Measurements from ENCODE around the gene MBOAT7. TPM values are rescaled to one million over a fixed set of nuclear protein-coding genes. Genes with fewer than 3 reads are reported as not detected.
"Not testable (repeated sequence)": the region's sequence is repeated elsewhere in the genome, so short reads cannot be mapped to it uniquely, and the experiment has no call there.

The MBOAT7 gene
- total RNA-seq, 2 experiments from 2014 or later = 56.9 to 58.8 TPM

GRCh38 chr19:54171736-54172431, 17.5 kb downstream of the MBOAT7 start:
- not testable (repeated sequence) for H3K9me3 Mint-ChIP-seq (ENCODE audit: insufficient read depth); H3K36me3 Mint-ChIP-seq (ENCODE audit: low read depth); H3K27me3 Mint-ChIP-seq (ENCODE audit: low read depth); ATAC-seq; H3K27ac Mint-ChIP-seq; DNase-seq; H3K4me3 Mint-ChIP-seq
- CTCF ChIA-PET = interaction anchor here (0.9 to 2.1 kb wide), 3 partner anchors 13 to 94 kb away, joined by 3 to 7 read pairs (median 4); partner anchors contain the start of genes LENG1 and MBOAT7
- peaks cover 11% of the 10 kb centered on the region for H3K4me1 Mint-ChIP-seq (ENCODE audit: low read depth)
- POLR2A ChIA-PET = interaction anchor here (1.1 to 1.9 kb wide), 2 partner anchors 18 to 29 kb away, joined by 3 to 7 read pairs; partner anchors contain the start of genes MBOAT7 and RPS9

GRCh38 chr19:54169149-54169740, 20.1 kb downstream of the MBOAT7 start:
- no peaks in the 10 kb centered on the region for H3K9me3 Mint-ChIP-seq (ENCODE audit: insufficient read depth)
- H3K27ac Mint-ChIP-seq = no peak overlapping the region
- no peaks in the 10 kb centered on the region for H3K36me3 Mint-ChIP-seq (ENCODE audit: low read depth)
- H3K27me3 Mint-ChIP-seq (ENCODE audit: low read depth) = no peaks in the 10 kb centered on the region
- POLR2A ChIA-PET = interaction anchor here (1.0 kb wide), 1 partner anchor 10 kb away, joined by 3 read pairs; the partner anchor contains the start of gene LENG1
- DNase-seq (no peak), ATAC-seq (no peak)
- H3K4me3 Mint-ChIP-seq = no peak overlapping the region
- peaks cover 17% of the 10 kb centered on the region for H3K4me1 Mint-ChIP-seq (ENCODE audit: low read depth)
- CTCF ChIA-PET = interaction anchor here (0.8 to 3.0 kb wide), 7 partner anchors 17 to 97 kb away, joined by 3 to 22 read pairs (median 4); partner anchors contain the start of gene MBOAT7

- Mint-ChIP-seq H3K27ac (no peak overlapping the region), H3K27me3 (ENCODE audit: low read depth) (no peaks in the 10 kb centered on the region), H3K4me1 (ENCODE audit: low read depth) (peaks cover 21% of the 10 kb centered on the region), H3K4me3 (no peak overlapping the region), H3K36me3 (ENCODE audit: low read depth) (no peaks in the 10 kb centered on the region), H3K9me3 (ENCODE audit: insufficient read depth) (no peaks in the 10 kb centered on the region)
- DNase-seq (peak; percentile 93), ATAC-seq (peak; percentile 89)
- ChIA-PET CTCF (interaction anchor here (1.0 to 3.0 kb wide), 7 partner anchors 10 to 220 kb away, joined by 3 to 22 read pairs (median 5); partner anchors contain the start of gene MBOAT7), POLR2A (interaction anchor here (0.6 to 1.1 kb wide), 3 partner anchors 9 to 281 kb away, joined by 3 to 6 read pairs (median 4); partner anchors contain the start of genes LENG1, LENG8 and MBOAT7)
Measured at GRCh38 chr19:54168174-54168917, 21.0 kb downstream of the MBOAT7 start.

- POLR2A ChIA-PET = interaction anchor here (0.6 kb wide), 1 partner anchor 175 kb away, joined by 5 read pairs; no protein-coding TSS in a partner anchor
- DNase-seq (no peak), ATAC-seq (no peak)
- CTCF ChIA-PET = interaction anchor here (3.3 kb wide), 1 partner anchor 24 kb away, joined by 11 read pairs; the partner anchor contains the start of gene MBOAT7
- Mint-ChIP-seq H3K9me3 (ENCODE audit: insufficient read depth) (no peaks in the 10 kb centered on the region), H3K27me3 (ENCODE audit: low read depth) (peaks cover 2% of the 10 kb centered on the region), H3K27ac (no peak overlapping the region), H3K36me3 (ENCODE audit: low read depth) (no peaks in the 10 kb centered on the region), H3K4me1 (ENCODE audit: low read depth) (peaks cover 44% of the 10 kb centered on the region), H3K4me3 (no peak overlapping the region)
Measured at GRCh38 chr19:54165222-54165621, 24.2 kb downstream of the MBOAT7 start.

DNA sequence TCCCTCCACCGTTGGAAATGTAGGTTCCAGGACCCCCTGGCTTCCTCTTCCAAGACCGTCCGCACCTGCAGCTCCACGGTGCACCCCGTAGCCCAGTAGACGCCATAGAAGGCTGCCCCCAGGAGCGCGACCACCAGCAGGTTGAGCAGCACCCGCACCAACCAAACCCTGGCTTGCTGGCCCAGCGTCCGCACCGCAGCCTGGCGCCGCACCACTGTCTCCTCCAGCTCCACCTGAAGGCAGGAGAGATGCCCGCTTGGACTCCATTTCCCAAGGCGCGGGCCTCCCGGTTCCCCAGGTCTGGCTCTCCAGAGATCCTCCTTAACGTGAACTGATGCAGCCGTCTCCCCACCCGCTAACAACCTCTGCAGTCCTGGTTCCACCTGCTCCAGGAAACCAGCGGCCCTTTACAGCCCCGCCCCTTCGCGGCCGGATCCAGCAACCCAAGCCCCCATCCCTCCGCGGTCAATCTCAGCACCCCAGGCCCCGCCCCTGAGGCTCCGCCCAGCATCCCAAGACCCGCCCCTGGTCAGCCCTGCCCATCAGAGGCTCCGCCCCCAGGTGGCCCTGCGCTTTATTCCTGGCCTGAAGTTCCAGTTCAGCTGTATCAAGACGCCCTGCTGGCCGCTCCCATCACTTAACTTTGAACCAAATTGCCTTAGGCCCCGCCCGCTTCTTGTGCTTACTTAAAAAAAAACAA, 24.9 kb downstream of the MBOAT7 start:
- Mint-ChIP-seq H3K4me1 (ENCODE audit: low read depth) (peaks cover 48% of the 10 kb centered on the region), H3K27ac (no peak overlapping the region), H3K36me3 (ENCODE audit: low read depth) (peaks cover under 1% of the 10 kb centered on the region), H3K9me3 (ENCODE audit: insufficient read depth) (no peaks in the 10 kb centered on the region), H3K27me3 (ENCODE audit: low read depth) (peaks cover 2% of the 10 kb centered on the region), H3K4me3 (peak overlapping the region; percentile 70)
- ATAC-seq (no peak), DNase-seq (peak; percentile 77)
- POLR2A ChIA-PET = interaction anchor here (0.6 to 1.3 kb wide), 2 partner anchors 27 to 176 kb away, joined by 4 to 5 read pairs; no protein-coding TSS in a partner anchor
- CTCF ChIA-PET = interaction anchor here (0.7 to 3.3 kb wide), 2 partner anchors 25 kb away, joined by 3 to 11 read pairs; partner anchors contain the start of gene MBOAT7

GRCh38 chr19:54162884-54163283, 26.5 kb downstream of the MBOAT7 start:
- POLR2A ChIA-PET = interaction anchor here (0.7 to 1.3 kb wide), 4 partner anchors 26 to 38 kb away, joined by 3 to 5 read pairs (median 4); partner anchors contain the start of genes MBOAT7 and RPS9
- CTCF ChIA-PET = no interaction called here

GRCh38 chr19:54162241-54162805, 27.1 kb downstream of the MBOAT7 start:
- CTCF ChIA-PET = no interaction called here
- DNase-seq (peak; percentile 86), ATAC-seq (peak; percentile 3)
- Mint-ChIP-seq H3K36me3 (ENCODE audit: low read depth) (peaks cover 15% of the 10 kb centered on the region), H3K9me3 (ENCODE audit: insufficient read depth) (no peaks in the 10 kb centered on the region), H3K27ac (peak overlapping the region; percentile 31), H3K4me1 (ENCODE audit: low read depth) (peaks cover 53% of the 10 kb centered on the region), H3K4me3 (peak overlapping the region; percentile 70), H3K27me3 (ENCODE audit: low read depth) (peaks cover 2% of the 10 kb centered on the region)
- POLR2A ChIA-PET = interaction anchor here (1.1 to 1.3 kb wide), 2 partner anchors 26 to 27 kb away, joined by 3 to 5 read pairs; partner anchors contain the start of gene MBOAT7

More at GRCh38 chr19:54162884-54163283, 26.5 kb downstream of the MBOAT7 start:
- Mint-ChIP-seq H3K27me3 (ENCODE audit: low read depth) (peaks cover 2% of the 10 kb centered on the region), H3K36me3 (ENCODE audit: low read depth) (peaks cover 10% of the 10 kb centered on the region), H3K4me3 (peak overlapping the region; percentile 70), H3K4me1 (ENCODE audit: low read depth) (peaks cover 51% of the 10 kb centered on the region), H3K9me3 (ENCODE audit: insufficient read depth) (no peaks in the 10 kb centered on the region), H3K27ac (peak overlapping the region; percentile 64)
- ATAC-seq (no peak), DNase-seq (no peak)

- CTCF ChIA-PET = interaction anchor here (1.2 to 1.3 kb wide), 2 partner anchors 24 to 28 kb away, joined by 4 read pairs; partner anchors contain the start of genes CNOT3 and MBOAT7
Measured at GRCh38 chr19:54160854-54161253, 28.5 kb downstream of the MBOAT7 start.

DNA sequence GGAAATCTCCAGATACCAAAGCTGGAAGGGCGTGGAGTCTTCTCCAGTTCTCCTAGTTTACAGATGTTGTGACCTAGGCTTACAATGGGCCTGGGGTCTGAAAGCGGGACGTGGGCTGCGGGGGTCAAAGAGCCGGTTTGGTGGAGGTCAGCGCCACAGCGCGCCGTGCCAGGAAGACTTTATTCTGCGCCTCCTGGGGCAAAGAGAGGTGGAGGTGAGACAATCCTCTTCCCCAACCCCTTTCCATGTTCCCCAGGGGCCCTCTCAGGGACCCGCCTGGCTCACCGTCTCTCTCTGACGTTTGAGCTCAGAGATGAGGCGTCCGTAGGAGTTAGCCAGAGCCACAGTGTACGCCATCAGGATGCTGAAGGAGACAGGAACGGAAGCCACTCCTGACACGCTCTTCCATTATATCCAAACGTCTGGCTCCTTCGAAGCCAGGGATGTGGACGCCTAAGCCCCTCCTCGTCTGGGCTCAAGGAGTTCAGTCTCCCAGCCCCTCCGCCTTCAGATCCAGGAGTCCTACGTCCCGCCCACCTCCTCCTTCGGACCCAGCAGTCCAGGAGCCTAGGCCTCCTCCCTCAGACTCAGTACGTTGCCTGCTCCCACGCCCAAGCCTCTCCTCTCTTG, 29.1 kb downstream of the MBOAT7 start:
- H3K9me3 Mint-ChIP-seq (ENCODE audit: insufficient read depth) = no peaks in the 10 kb centered on the region
- CTCF ChIA-PET = interaction anchor here (0.9 to 1.9 kb wide), 5 partner anchors 19 to 106 kb away, joined by 3 to 7 read pairs (median 4); partner anchors contain the start of genes CNOT3 and MBOAT7
- peak overlapping the region; percentile 98 for H3K4me3 Mint-ChIP-seq
- peaks cover 29% of the 10 kb centered on the region for H3K36me3 Mint-ChIP-seq (ENCODE audit: low read depth)
- peaks cover 2% of the 10 kb centered on the region for H3K27me3 Mint-ChIP-seq (ENCODE audit: low read depth)
- peak; percentile 0 for ATAC-seq
- POLR2A ChIA-PET = interaction anchor here (1.0 to 3.1 kb wide), 10 partner anchors 8 to 45 kb away, joined by 4 to 18 read pairs (median 10); partner anchors contain the start of genes CNOT3, MBOAT7, PRPF31 and RPS9
- DNase-seq = no peak
- peak overlapping the region; percentile 100 for H3K27ac Mint-ChIP-seq
- peaks cover 63% of the 10 kb centered on the region for H3K4me1 Mint-ChIP-seq (ENCODE audit: low read depth)

More at GRCh38 chr19:54160854-54161253, 28.5 kb downstream of the MBOAT7 start:
- Mint-ChIP-seq H3K36me3 (ENCODE audit: low read depth) (peaks cover 27% of the 10 kb centered on the region), H3K27ac (peak overlapping the region; percentile 100), H3K27me3 (ENCODE audit: low read depth) (peaks cover 2% of the 10 kb centered on the region), H3K4me1 (ENCODE audit: low read depth) (peaks cover 61% of the 10 kb centered on the region), H3K9me3 (ENCODE audit: insufficient read depth) (no peaks in the 10 kb centered on the region), H3K4me3 (peak overlapping the region; percentile 98)
- no peak for ATAC-seq
- DNase-seq = no peak
- POLR2A ChIA-PET = interaction anchor here (1.0 to 3.1 kb wide), 5 partner anchors 12 to 29 kb away, joined by 4 to 18 read pairs (median 12); partner anchors contain the start of genes CNOT3 and MBOAT7

Measured in activated CD8-positive, alpha-beta T cell treated with anti-CD3 and anti-CD28 coated beads, Interleukin-2, amount 10 ng/mL, durations not matched to agents 7 days and 5 days (primary cell).